ENCODE measurements around the gene DCAF17.

The DCAF17 gene

GRCh38 chr2:171470129-171470528 lies 36.1 kb downstream of the DCAF17 start:
- DNase-seq (ENCODE audit: low read depth) = no peak
- no peak overlapping the region for H3K4me3 ChIP-seq (ENCODE audit: control insufficient read depth, low read depth, low read length)
- TF ChIP-seq CTCF (IDR thresholded peaks at IDR 0.05; ENCODE audit: control insufficient read depth, insufficient read depth, low read depth, low read length, missing control alignments) = no peak

GRCh38 chr2:171475979-171476378 lies 42.0 kb downstream of the DCAF17 start:
- DNase-seq (ENCODE audit: low read depth) = no peak
- no peak overlapping the region for H3K4me3 ChIP-seq (ENCODE audit: control insufficient read depth, low read depth, low read length)
- no peak for TF ChIP-seq CTCF (IDR thresholded peaks at IDR 0.05; ENCODE audit: control insufficient read depth, insufficient read depth, low read depth, low read length, missing control alignments)

- no peak for TF ChIP-seq CTCF (IDR thresholded peaks at IDR 0.05; ENCODE audit: control insufficient read depth, insufficient read depth, low read depth, low read length, missing control alignments)
- H3K4me3 ChIP-seq (ENCODE audit: control insufficient read depth, low read depth, low read length) = no peak overlapping the region
- peak; percentile 4 for DNase-seq (ENCODE audit: low read depth)
These were observed 44.3 kb downstream of the DCAF17 start for GRCh38 chr2:171478345-171478744.

GRCh38 chr2:171479154-171479814 lies 45.3 kb downstream of the DCAF17 start:
- DNase-seq (ENCODE audit: low read depth) = no peak
- no peak for TF ChIP-seq CTCF (IDR thresholded peaks at IDR 0.05; ENCODE audit: control insufficient read depth, insufficient read depth, low read depth, low read length, missing control alignments)
- no peak overlapping the region for H3K4me3 ChIP-seq (ENCODE audit: control insufficient read depth, low read depth, low read length)

- TF ChIP-seq CTCF (IDR thresholded peaks at IDR 0.05; ENCODE audit: control insufficient read depth, insufficient read depth, low read depth, low read length, missing control alignments) = no peak
- H3K4me3 ChIP-seq (ENCODE audit: control insufficient read depth, low read depth, low read length) = no peak overlapping the region
- DNase-seq (ENCODE audit: low read depth) = no peak
These were observed 46.9 kb downstream of the DCAF17 start for GRCh38 chr2:171480908-171481307.

GRCh38 chr2:171482308-171482707 lies 48.3 kb downstream of the DCAF17 start:
- no peak for DNase-seq (ENCODE audit: low read depth)
- no peak for TF ChIP-seq CTCF (IDR thresholded peaks at IDR 0.05; ENCODE audit: control insufficient read depth, insufficient read depth, low read depth, low read length, missing control alignments)
- H3K4me3 ChIP-seq (ENCODE audit: control insufficient read depth, low read depth, low read length) = no peak overlapping the region
